H1 (cell line): ENCODE results near the gene ACTR8. TPM values are rescaled to one million over a fixed set of nuclear protein-coding genes. Genes with fewer than 3 reads are reported as not detected.

ENCODE experiments used
- CTCF ChIA-PET: fragments of 300-600 bp; sonication (Branson Sonifier 250); formaldehyde crosslinking; loops from one replicate; lab custom pipeline; 2021; ENCODE audit not compliant: partially characterized antibody; lab: Charles Lee
- POLR2A ChIA-PET: fragments of 300-600 bp; sonication (Branson Sonifier 250); formaldehyde crosslinking; loops from one replicate; lab custom pipeline; 2021; ENCODE audit warnings: inconsistent platforms; ENCODE audit not compliant: partially characterized antibody; lab: Charles Lee
- DNase-seq, 2 experiments: peaks; one replicate each; pipeline versions ENCODE4 v3.0.0 to v3.0.0-alpha.2; 2010 to 2022; ENCODE audit warnings: low spot score in 2 of 2, low read depth in 1 of 2, mixed read lengths in 1 of 2
- FAIRE-seq: peaks from 2 replicates; lab custom pipeline; 2011; peaks lifted over from hg19 to GRCh38; lab: Jason Lieb, UNC
- H2AFZ ChIP-seq: 2 replicates; pipeline ENCODE4 v1.8.1; 2012; ENCODE audit warnings: low read length, inconsistent platforms
- H2AK5ac ChIP-seq: 2 replicates; pipeline ENCODE4 v1.6.1; 2013; ENCODE audit warnings: low read depth, low read length
- H2BK120ac ChIP-seq: replicated peaks from 2 replicates; pipeline ENCODE3; 2013; ENCODE audit warnings: low read depth, low read length, inconsistent platforms
- H2BK12ac ChIP-seq: 2 replicates; pipeline ENCODE4 v1.6.1; 2013; ENCODE audit warnings: low read depth, low read length
- H2BK15ac ChIP-seq: 2 replicates; pipeline ENCODE4 v1.6.1; 2013; ENCODE audit warnings: low read length
- H2BK20ac ChIP-seq: 2 replicates; pipeline ENCODE4 v1.6.1; 2013; ENCODE audit warnings: low read length
- H2BK5ac ChIP-seq: 2 replicates; pipeline ENCODE4 v1.6.1; 2013; ENCODE audit warnings: low read depth, low read length
- H3K14ac ChIP-seq: 2 replicates; pipeline ENCODE4 v1.6.1; 2013; ENCODE audit warnings: inconsistent platforms; ENCODE audit not compliant: insufficient read length
- H3K18ac ChIP-seq: 2 replicates; pipeline ENCODE4 v1.6.1; 2013; ENCODE audit warnings: low read length; ENCODE audit errors: extremely low read depth
- H3K23ac ChIP-seq: 2 replicates; pipeline ENCODE4 v1.6.1; 2013; ENCODE audit warnings: inconsistent platforms; ENCODE audit not compliant: insufficient read length
- H3K23me2 ChIP-seq: 2 replicates; pipeline ENCODE4 v1.6.1; 2013; ENCODE audit warnings: low read depth, low read length
- H3K27ac ChIP-seq: 2 replicates; pipeline ENCODE4 v1.6.1; 2011; ENCODE audit warnings: low read depth, low read length, inconsistent platforms
- H3K27me3 ChIP-seq, 4 experiments: replicated peaks in 1 of 4; 1 replicate in 1 of 4; 2 replicates in 3 of 4; pipeline versions ENCODE4 v1.6.1 to v1.8.1; 2011 to 2013; ENCODE audit warnings: low read length in 3 of 4, mild to moderate bottlenecking in 3 of 4, inconsistent platforms in 2 of 4, mixed read lengths in 2 of 4, moderate library complexity in 1 of 4; ENCODE audit not compliant: control insufficient read depth in 3 of 4, insufficient read depth in 3 of 4; ENCODE audit errors: extremely low read depth in 1 of 4
- H3K36me3 ChIP-seq, 4 experiments: 2 replicates each; pipeline versions ENCODE4 v1.6.1 to v1.8.1; 2011 to 2013; ENCODE audit warnings: mild to moderate bottlenecking in 4 of 4, low read length in 3 of 4, moderate library complexity in 2 of 4, control low read depth in 1 of 4, inconsistent platforms in 1 of 4; ENCODE audit not compliant: insufficient read depth in 4 of 4, control insufficient read depth in 2 of 4
- H3K4ac ChIP-seq: replicated peaks from 2 replicates; pipeline ENCODE3; 2013; ENCODE audit warnings: low read length, low read depth, mixed read lengths, inconsistent platforms; ENCODE audit not compliant: insufficient read length
- H3K4me1 ChIP-seq, 4 experiments: replicated peaks in 1 of 4; 1 replicate in 1 of 4; 2 replicates in 3 of 4; pipeline versions ENCODE4 v1.6.1 to v1.8.1; 2011 to 2013; ENCODE audit warnings: low read length in 3 of 4, inconsistent platforms in 2 of 4, mixed read lengths in 1 of 4; ENCODE audit not compliant: insufficient read depth in 4 of 4, control insufficient read depth in 3 of 4
- H3K4me2 ChIP-seq, 2 experiments: 2 replicates each; pipeline versions ENCODE4 v1.6.1 to v1.8.1; 2011 to 2013; ENCODE audit warnings: low read depth in 2 of 2, low read length in 2 of 2, control low read depth in 1 of 2, inconsistent platforms in 1 of 2, mild to moderate bottlenecking in 1 of 2; ENCODE audit not compliant: insufficient read depth in 1 of 2
- H3K4me3 ChIP-seq, 4 experiments: fragments of 200-600, 300-600 bp in 1 of 4; sonication (generic), shearing (Covaris generic), sonication (Bioruptor Twin) in 1 of 4; 2 replicates each; pipeline versions ENCODE4 v1.5.1 to v1.8.1; 2011 to 2016; ENCODE audit warnings: low read length in 4 of 4, low read depth in 3 of 4, control low read depth in 2 of 4, inconsistent platforms in 2 of 4, mild to moderate bottlenecking in 2 of 4, mixed read lengths in 1 of 4, moderate library complexity in 1 of 4; ENCODE audit not compliant: insufficient read depth in 2 of 4; ENCODE audit errors: extremely low read depth in 1 of 4
- H3K56ac ChIP-seq: replicated peaks from 2 replicates; pipeline ENCODE3; 2013; ENCODE audit warnings: low read depth, mild to moderate bottlenecking, mixed read lengths, low read length, inconsistent platforms; ENCODE audit not compliant: insufficient read length
- H3K79me1 ChIP-seq: 2 replicates; pipeline ENCODE4 v1.6.1; 2013; ENCODE audit warnings: low read depth, low read length, control low read depth
- H3K79me2 ChIP-seq, 2 experiments: 2 replicates each; pipeline versions ENCODE4 v1.6.1 to v1.8.1; 2012 to 2013; ENCODE audit warnings: low read length in 2 of 2, mild to moderate bottlenecking in 2 of 2, inconsistent platforms in 1 of 2; ENCODE audit not compliant: insufficient read depth in 2 of 2, control insufficient read depth in 1 of 2
- H3K9ac ChIP-seq, 4 experiments: replicated peaks in 1 of 4; 1 replicate in 1 of 4; 2 replicates in 3 of 4; pipeline versions ENCODE4 v1.6.1 to v1.8.1; 2011 to 2013; ENCODE audit warnings: low read depth in 3 of 4, low read length in 3 of 4, control low read depth in 2 of 4, mild to moderate bottlenecking in 2 of 4, moderate library complexity in 2 of 4, inconsistent platforms in 1 of 4; ENCODE audit errors: extremely low read depth in 1 of 4
- H3K9me3 ChIP-seq, 2 experiments: 2 replicates each; pipeline versions ENCODE4 v1.6.1 to v1.8.1; 2012 to 2013; ENCODE audit warnings: mild to moderate bottlenecking in 2 of 2, moderate library complexity in 2 of 2, control low read depth in 1 of 2, inconsistent platforms in 1 of 2, low read depth in 1 of 2, low read length in 1 of 2, mixed read lengths in 1 of 2; ENCODE audit not compliant: insufficient read depth in 2 of 2
- H4K20me1 ChIP-seq, 2 experiments: replicated peaks in 1 of 2; 2 replicates each; pipeline versions ENCODE3 to v1.8.1; 2011 to 2013; ENCODE audit warnings: inconsistent platforms in 2 of 2, low read length in 2 of 2, mild to moderate bottlenecking in 1 of 2; ENCODE audit not compliant: insufficient read depth in 2 of 2, control insufficient read depth in 1 of 2
- H4K5ac ChIP-seq: 2 replicates; pipeline ENCODE4 v1.6.1; 2013; ENCODE audit warnings: low read length, low read depth, mixed read lengths, inconsistent platforms; ENCODE audit not compliant: insufficient read length
- H4K8ac ChIP-seq: 2 replicates; pipeline ENCODE4 v1.8.0; 2013; ENCODE audit warnings: mild to moderate bottlenecking, moderate library complexity, low read length, inconsistent platforms; ENCODE audit not compliant: insufficient read depth; ENCODE audit errors: extremely low read depth
- H4K91ac ChIP-seq: replicated peaks from 2 replicates; pipeline ENCODE3; 2013; ENCODE audit warnings: low read length, mixed read lengths, inconsistent platforms; ENCODE audit not compliant: insufficient read length
- CTBP2 ChIP-seq: IDR thresholded peaks from 2 replicates; pipeline ENCODE4 v1.7.0; 2011; ENCODE audit warnings: borderline replicate concordance, mild to moderate bottlenecking, moderate library complexity, mixed read lengths, low read length; ENCODE audit not compliant: insufficient read depth, insufficient read length
- WGBS, 2 experiments: shearing (Covaris generic) in 1 of 2; methylation state at CpG; one replicate each; pipeline versions ENCODE4 v1.1.6 to v1.1.7; 2013 to 2015; ENCODE audit warnings: low lambda C conversion rate in 2 of 2, mixed read lengths in 2 of 2, inconsistent platforms in 1 of 2, low coverage in 1 of 2, missing lambda C conversion rate in 1 of 2; ENCODE audit not compliant: insufficient replicate concordance in 2 of 2, insufficient coverage in 1 of 2, insufficient read length in 1 of 2; ENCODE audit errors: extremely low coverage in 1 of 2, missing lambda C conversion rate in 1 of 2; 5-methylcytosine and 5-hydroxymethylcytosine counted together
- polyA plus RNA-seq, 7 experiments: library from polyadenylated mRNA; depleted of rRNA in 3 of 7; stranded (reverse) in 5 of 7; unstranded in 2 of 7; fragments of >200 nt in 5 of 7; fragments of 200-250 nt in 2 of 7; gene quantifications; 1 replicate in 5 of 7; 2 replicates in 1 of 7; 4 replicates in 1 of 7; pipeline versions ENCODE4 v1.2.1 to v1.2.3, GENCODE V29; 2011 to 2013; ENCODE audit warnings: missing spikeins in 2 of 7, mixed read lengths in 2 of 7
- total RNA-seq: library from RNA; stranded (reverse); fragmentation: NEBNext Ultra II Directional; extraction: Animal tissue kit (Norgen Biotek cat#: 25700); gene quantifications from 2 replicates; pipeline ENCODE4 v1.2.1, GENCODE V29; 2021

ACTR8 gene
- total and polyA plus RNA-seq, 2 of the 8 experiments (the other 6 are each of a cell fraction or from before 2014, with no cell fraction given): 8.3 to 26.9 TPM

DNA sequence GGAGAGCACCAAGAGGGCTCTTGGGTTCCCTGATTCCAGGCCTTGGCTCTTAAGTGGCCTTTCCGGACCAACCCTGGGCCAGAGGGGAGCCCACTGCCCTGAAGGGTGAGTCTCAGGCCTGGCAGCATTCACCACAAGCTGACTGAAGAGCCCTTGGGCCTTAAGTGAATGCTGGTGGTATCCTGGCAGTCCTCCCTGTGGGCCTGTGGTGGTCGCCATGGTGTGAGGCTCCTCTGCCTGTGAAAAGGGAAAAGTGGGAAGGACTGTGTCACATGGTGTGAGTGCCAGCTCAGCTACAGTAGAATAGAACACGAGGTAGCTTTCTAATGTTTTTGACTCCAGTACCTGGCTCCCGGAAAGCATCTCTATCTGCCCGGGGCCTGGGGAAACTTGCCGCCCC is 51.0 kb downstream of the ACTR8 start:
- DNase-seq (no peak), FAIRE-seq (no peak)
- H2BK12ac ChIP-seq: no peak overlapping the region
- no peaks in the 10 kb centered on the region for H4K20me1 ChIP-seq
- no peaks in the 10 kb centered on the region for H3K4me1 ChIP-seq
- no peak overlapping the region for H2AK5ac ChIP-seq
- H3K27ac ChIP-seq: no peak overlapping the region
- H4K5ac ChIP-seq: no peak overlapping the region
- H3K56ac ChIP-seq: no peak overlapping the region
- no peak overlapping the region for H3K4ac ChIP-seq
- H3K36me3 ChIP-seq: no peaks in the 10 kb centered on the region; a peak in 3 of 8 replicates
- no peak overlapping the region for H3K23ac ChIP-seq
- H2BK20ac ChIP-seq: no peak overlapping the region
- POLR2A ChIA-PET: no interaction called here
- no peak overlapping the region for H4K91ac ChIP-seq
- no peaks in the 10 kb centered on the region; the same call in 1 of the 2 replicates for H3K23me2 ChIP-seq
- H2BK15ac ChIP-seq: no peak overlapping the region
- no peak overlapping the region for H4K8ac ChIP-seq
- H2BK120ac ChIP-seq: no peak overlapping the region
- H2BK5ac ChIP-seq: no peak overlapping the region
- no peak overlapping the region for H2AFZ ChIP-seq
- no peaks in the 10 kb centered on the region for H3K9me3 ChIP-seq
- no peak overlapping the region for H3K18ac ChIP-seq
- H3K9ac ChIP-seq: no peak overlapping the region; a peak in 1 of 7 replicates
- 91% methylated on average over 6 of the region's 6 CpGs; no CpG with 5 or more reads in 1 of the 2 experiments for WGBS, 2 experiments
- no peaks in the 10 kb centered on the region for H3K27me3 ChIP-seq
- CTCF ChIA-PET: no interaction called here
- H3K4me3 ChIP-seq: no peak overlapping the region
- no peak overlapping the region for H3K4me2 ChIP-seq
- H3K79me1 ChIP-seq: no peaks in the 10 kb centered on the region
- H3K14ac ChIP-seq: no peak overlapping the region
- H3K79me2 ChIP-seq: no peaks in the 10 kb centered on the region
- TF ChIP-seq CTBP2: no peak
